Prostate gland (tissue), 2 donors: ENCODE measurements around the gene RAB3IL1. TPM values are rescaled to one million over a fixed set of nuclear protein-coding genes. Genes with fewer than 3 reads are reported as not detected.

Experiments
- DNase-seq: peaks from one replicate; pipeline ENCODE4 v3.0.0-alpha.2; 2019; ENCODE audit warnings: low spot score
- H3K27ac ChIP-seq, 2 donors: fragments of 200-600 bp; sonication (generic); 2 replicates each; pipeline ENCODE4 v1.5.1; 2017 to 2019
- H3K27me3 ChIP-seq: fragments of 200-600 bp; sonication (generic); replicated peaks from 2 replicates; pipeline ENCODE4 v1.5.1; 2019; ENCODE audit not compliant: insufficient read depth
- H3K36me3 ChIP-seq, 2 donors: fragments of 200-600 bp; sonication (generic); 1 replicate in 1 of 2; 2 replicates in 1 of 2; pipeline versions ENCODE4 v1.5.1 to v1.8.1; 2017 to 2019
- H3K4me1 ChIP-seq: fragments of 200-600 bp; sonication (generic); replicated peaks from 2 replicates; pipeline ENCODE4 v1.5.1; 2019
- H3K4me3 ChIP-seq, 2 donors: fragments of 200-600 bp; sonication (generic); 2 replicates each; pipeline ENCODE4 v1.5.1; 2017 to 2019
- H3K9me3 ChIP-seq: fragments of 200-600 bp; sonication (generic); 2 replicates; pipeline ENCODE4 v1.5.1; 2017
- CTCF ChIP-seq, 4 experiments: fragments of 200-600 bp in 2 of 4; fragments of 450-650 bp in 2 of 4; sonication (generic) in 2 of 4; IDR thresholded peaks; 1 replicate in 3 of 4; 2 replicates in 1 of 4; pipeline ENCODE4 v1.5.1; 2016 to 2019; ENCODE audit warnings: antibody characterized with exemption in 4 of 4, mild to moderate bottlenecking in 2 of 4, moderate library complexity in 2 of 4
- POLR2A ChIP-seq: fragments of 450-650 bp; IDR thresholded peaks from one replicate; pipeline ENCODE4 v1.6.1; 2016; ENCODE audit warnings: antibody characterized with exemption, mild to moderate bottlenecking
- POLR2AphosphoS5 ChIP-seq: sonication (generic); formaldehyde crosslinking; IDR thresholded peaks from one replicate; pipeline ENCODE4 v1.6.1; 2017; ENCODE audit warnings: antibody characterized with exemption
- WGBS: methylation state at CpG from one replicate; pipeline ENCODE4 v1.1.5; 2018; 5-methylcytosine and 5-hydroxymethylcytosine counted together
- intact Hi-C: fragments of 100-400 bp; cut with DNase I; formaldehyde crosslinking; loops from one replicate; pipeline ENCODE4 v1.14.2; 2022
- total RNA-seq, 2 donors: library from RNA; depleted of rRNA; stranded (reverse); fragments of >200 nt; gene quantifications; one replicate each; pipeline ENCODE4 v1.1.0, GENCODE V29; 2016

The RAB3IL1 gene
- total RNA-seq, 2 donors from 2014 or later = 3.5 to 53.0 TPM

GRCh38 chr11:61905067-61905696, 12.2 kb downstream of the RAB3IL1 start:
- H3K27ac ChIP-seq = no peak overlapping the region
- H3K27me3 ChIP-seq = no peaks in the 10 kb centered on the region
- no peaks in the 10 kb centered on the region for H3K4me1 ChIP-seq
- no peak overlapping the region for H3K4me3 ChIP-seq
- intact Hi-C loops = no loop called here
- H3K36me3 ChIP-seq = no peaks in the 10 kb centered on the region
- H3K9me3 ChIP-seq = no peaks in the 10 kb centered on the region
- no peak for DNase-seq
- TF ChIP-seq CTCF (IDR thresholded peaks at IDR 0.05) = no peak
- no peak for TF ChIP-seq POLR2A
- no peak for TF ChIP-seq POLR2AphosphoS5
- WGBS = 94% methylated on average over 13 of the region's 13 CpGs

GRCh38 chr11:61904539-61905048, 12.8 kb downstream of the RAB3IL1 start:
- Histone ChIP-seq H3K4me1 (no peaks in the 10 kb centered on the region), H3K9me3 (no peaks in the 10 kb centered on the region), H3K4me3 (no peak overlapping the region), H3K27ac (no peak overlapping the region), H3K36me3 (no peaks in the 10 kb centered on the region), H3K27me3 (no peaks in the 10 kb centered on the region)
- peak; percentile 35 for DNase-seq
- no peak for TF ChIP-seq POLR2AphosphoS5
- no peak for TF ChIP-seq POLR2A
- TF ChIP-seq CTCF (IDR thresholded peaks at IDR 0.05) = no peak
- intact Hi-C loops = no loop called here
- WGBS = 43% methylated on average over 18 of the region's 19 CpGs

- Histone ChIP-seq H3K9me3 (no peaks in the 10 kb centered on the region), H3K4me3 (no peak overlapping the region), H3K27ac (no peak overlapping the region), H3K4me1 (no peaks in the 10 kb centered on the region), H3K27me3 (no peaks in the 10 kb centered on the region), H3K36me3 (no peaks in the 10 kb centered on the region)
- WGBS = 95% methylated on average over 3 of the region's 3 CpGs
- intact Hi-C loops = no loop called here
- TF ChIP-seq POLR2AphosphoS5 (no peak), CTCF (IDR thresholded peaks at IDR 0.05) (no peak), POLR2A (no peak)
- DNase-seq = no peak
Observed at GRCh38 chr11:61903845-61904244, 13.5 kb downstream of the RAB3IL1 start.

- WGBS = 89% methylated on average over 11 of the region's 11 CpGs
- Histone ChIP-seq H3K27ac (no peak overlapping the region), H3K4me1 (no peaks in the 10 kb centered on the region), H3K4me3 (no peak overlapping the region), H3K36me3 (no peaks in the 10 kb centered on the region), H3K27me3 (no peaks in the 10 kb centered on the region), H3K9me3 (no peaks in the 10 kb centered on the region)
- TF ChIP-seq CTCF (IDR thresholded peaks at IDR 0.05) (no peak), POLR2A (no peak), POLR2AphosphoS5 (no peak)
- no peak for DNase-seq
- intact Hi-C loops = no loop called here
Observed at GRCh38 chr11:61902313-61902712, 15.1 kb downstream of the RAB3IL1 start.

GRCh38 chr11:61901397-61901796, 16.0 kb downstream of the RAB3IL1 start:
- intact Hi-C loops = no loop called here
- Histone ChIP-seq H3K27me3 (no peaks in the 10 kb centered on the region), H3K27ac (no peak overlapping the region), H3K4me1 (no peaks in the 10 kb centered on the region), H3K9me3 (no peaks in the 10 kb centered on the region), H3K36me3 (no peaks in the 10 kb centered on the region), H3K4me3 (no peak overlapping the region)
- TF ChIP-seq POLR2A = no peak
- TF ChIP-seq POLR2AphosphoS5 = no peak
- no peak for TF ChIP-seq CTCF (IDR thresholded peaks at IDR 0.05)
- no peak for DNase-seq
- 90% methylated on average over 10 of the region's 10 CpGs for WGBS
